ENCODE results near the gene ARHGAP35. TPM values are rescaled to one million over a fixed set of nuclear protein-coding genes. Genes with fewer than 3 reads are reported as not detected.
"Not testable (repeated sequence)": the region's sequence is repeated elsewhere in the genome, so short reads cannot be mapped to it uniquely, and the experiment has no call there.

Gene ARHGAP35
- polyA plus RNA-seq, 4 donors = 46.3 to 55.2 (median 48.6) TPM

DNA sequence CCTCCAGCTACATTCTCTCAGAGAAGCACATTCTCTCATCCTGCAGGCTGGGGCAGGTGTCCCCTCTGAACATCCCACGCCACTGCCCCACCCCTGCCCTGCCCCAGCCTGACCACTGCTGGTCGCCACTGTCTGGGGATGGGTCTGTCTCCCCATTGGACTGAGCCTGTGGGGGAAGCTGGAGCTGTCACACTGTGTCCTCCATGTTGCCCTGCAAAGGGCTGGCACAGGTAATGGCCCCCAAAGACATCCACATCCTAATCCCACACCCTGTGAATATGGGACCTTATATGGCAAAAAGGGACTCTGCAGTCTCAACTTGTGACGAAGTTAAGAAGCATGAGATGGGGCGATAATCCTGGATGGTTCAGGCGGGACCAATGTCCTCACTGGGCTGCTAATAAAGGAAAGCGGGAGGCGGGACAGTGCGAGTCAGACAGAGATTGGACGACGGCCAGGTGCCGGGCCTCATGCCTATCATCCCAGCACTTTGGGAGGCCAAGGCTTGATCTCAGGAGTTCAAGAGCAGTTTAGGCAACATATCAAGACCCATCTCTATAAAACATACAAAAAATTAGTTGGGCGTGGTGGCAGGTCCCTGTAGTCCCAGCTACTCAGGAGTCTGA, 19.2 kb upstream of the ARHGAP35 start:
- DNase-seq (ENCODE audit: low read depth in 4 of 4, low spot score in 2 of 4) = no peak

DNA sequence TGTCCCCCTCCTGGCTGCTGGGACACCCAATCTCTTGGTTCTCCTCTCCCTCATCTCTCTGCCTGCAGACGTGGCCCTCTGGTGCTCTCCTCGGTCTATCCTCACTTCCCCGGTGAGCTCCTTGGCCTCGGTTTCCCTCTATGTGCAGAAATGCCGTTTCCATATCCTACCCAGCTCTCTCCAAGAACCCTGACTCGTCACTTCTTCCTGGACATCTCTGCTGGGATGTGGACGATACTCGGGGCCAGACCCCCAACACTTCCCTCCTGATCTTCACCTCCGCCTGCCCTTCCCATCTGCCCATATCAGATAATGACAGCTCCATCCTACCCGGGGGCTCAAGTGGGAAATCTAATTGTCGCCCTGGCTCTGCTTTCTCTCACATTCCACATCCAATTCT, 18.0 kb upstream of the ARHGAP35 start:
- DNase-seq (ENCODE audit: low read depth in 4 of 4, low spot score in 2 of 4) = no peak

DNA sequence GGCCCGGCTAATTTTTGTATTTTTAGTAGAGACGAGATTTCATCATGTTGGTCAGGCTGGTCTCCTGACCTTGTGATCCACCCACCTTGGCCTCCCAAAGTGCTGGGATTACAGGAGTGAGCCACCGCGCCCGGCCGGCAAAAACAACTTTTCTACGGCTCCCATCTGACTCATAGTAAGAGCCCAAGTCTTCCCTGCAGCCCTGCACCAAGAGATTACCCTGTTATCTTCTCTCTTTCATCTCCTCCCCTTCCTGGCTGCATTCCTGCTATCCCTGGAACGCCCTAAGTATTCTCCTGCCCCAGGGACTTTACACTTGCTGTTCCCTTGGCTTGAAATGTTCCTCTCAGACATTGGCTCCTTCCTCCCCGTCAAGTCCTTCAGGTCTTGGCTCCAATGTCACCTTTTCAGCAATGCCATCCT, 16.7 kb upstream of the ARHGAP35 start:
- no peak for DNase-seq (ENCODE audit: low read depth in 4 of 4, low spot score in 2 of 4)

DNA sequence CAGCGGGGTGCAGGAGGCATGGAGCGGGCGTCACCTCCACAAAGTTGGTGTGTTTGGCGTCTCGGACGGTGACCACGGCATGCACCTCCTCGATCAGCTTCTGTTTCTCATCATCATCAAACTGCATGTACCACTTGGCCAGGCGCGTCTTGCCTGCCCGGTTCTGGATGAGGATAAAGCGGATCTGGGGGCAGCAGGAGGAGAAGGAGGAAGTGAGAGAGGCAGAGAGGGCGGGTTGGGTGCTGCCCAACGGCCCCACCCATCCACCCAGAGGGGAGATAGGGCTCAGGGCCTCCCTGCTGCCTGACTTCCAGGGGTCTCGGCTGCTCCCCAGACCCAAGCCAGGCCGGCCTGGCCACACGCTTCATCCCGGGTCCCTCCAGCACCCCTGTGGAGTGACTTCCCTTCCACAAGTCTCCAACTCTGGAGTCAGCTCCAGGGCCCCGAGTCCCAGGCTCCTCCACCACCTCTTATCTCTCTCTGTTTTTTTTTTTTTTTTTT, 14.8 kb upstream of the ARHGAP35 start:
- DNase-seq (ENCODE audit: low read depth in 4 of 4, low spot score in 2 of 4) = no peak

DNA sequence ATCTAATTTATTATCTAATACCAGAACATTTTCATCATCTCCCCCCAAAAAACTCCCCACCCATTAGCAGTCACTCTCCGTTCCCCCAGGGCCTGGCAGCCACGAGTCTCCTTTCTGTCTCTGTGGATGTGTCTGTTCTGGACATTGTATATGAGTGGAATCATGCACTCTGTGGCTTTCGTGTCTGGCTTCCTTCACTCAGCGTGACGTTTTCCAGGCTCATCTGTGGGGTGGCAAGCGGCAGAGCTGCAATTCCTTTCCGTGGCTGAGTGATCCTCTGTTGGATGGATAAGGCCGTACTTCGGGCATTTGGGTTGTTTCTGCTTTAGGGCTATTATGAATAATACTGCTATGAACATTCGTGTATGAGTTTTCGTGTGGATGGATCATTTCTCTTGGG, 13.3 kb upstream of the ARHGAP35 start:
- no peak for DNase-seq (ENCODE audit: low read depth in 4 of 4, low spot score in 2 of 4)

DNA sequence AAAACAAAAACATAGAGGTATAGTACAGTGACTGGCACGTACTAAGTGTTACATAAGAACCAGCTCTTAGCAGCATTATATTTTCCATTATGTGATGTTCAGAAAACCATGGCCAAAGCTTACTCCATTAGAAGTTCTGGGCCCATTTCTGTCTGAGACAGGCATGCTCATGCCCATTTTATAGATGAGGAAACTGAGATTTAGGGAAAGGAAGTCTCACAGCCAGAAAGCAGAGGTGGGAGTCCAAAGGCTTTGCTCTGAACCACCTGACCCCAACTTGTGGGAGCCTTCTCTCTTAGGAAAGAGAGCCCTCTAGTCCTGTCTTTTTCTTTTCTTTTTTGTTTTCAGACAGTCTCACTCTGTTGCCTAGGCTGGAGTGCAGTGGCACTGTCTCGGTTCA, 12.4 kb upstream of the ARHGAP35 start:
- DNase-seq (ENCODE audit: low read depth in 4 of 4, low spot score in 2 of 4) = no peak

DNA sequence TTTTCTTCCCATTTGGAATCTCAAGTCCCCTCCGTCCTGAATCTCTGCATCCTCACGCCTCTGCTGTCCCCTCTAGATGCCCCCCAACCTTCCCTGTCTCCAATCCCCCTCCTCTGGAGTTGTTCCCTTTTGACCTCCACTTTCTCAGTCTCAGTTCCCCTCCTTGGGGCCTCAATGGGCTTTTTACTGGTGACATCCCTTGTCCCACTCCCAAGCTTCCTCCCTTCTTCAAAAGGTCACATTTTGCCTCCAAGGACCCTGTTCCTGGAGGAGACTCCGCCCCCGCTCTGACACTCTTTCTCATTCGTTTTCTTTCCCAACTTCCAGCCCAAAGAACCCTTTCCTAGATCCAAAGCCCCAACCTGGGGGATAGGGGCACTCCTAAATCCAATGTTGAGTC, 11.2 kb upstream of the ARHGAP35 start:
- no peak for DNase-seq (ENCODE audit: low read depth in 4 of 4, low spot score in 2 of 4)

DNA sequence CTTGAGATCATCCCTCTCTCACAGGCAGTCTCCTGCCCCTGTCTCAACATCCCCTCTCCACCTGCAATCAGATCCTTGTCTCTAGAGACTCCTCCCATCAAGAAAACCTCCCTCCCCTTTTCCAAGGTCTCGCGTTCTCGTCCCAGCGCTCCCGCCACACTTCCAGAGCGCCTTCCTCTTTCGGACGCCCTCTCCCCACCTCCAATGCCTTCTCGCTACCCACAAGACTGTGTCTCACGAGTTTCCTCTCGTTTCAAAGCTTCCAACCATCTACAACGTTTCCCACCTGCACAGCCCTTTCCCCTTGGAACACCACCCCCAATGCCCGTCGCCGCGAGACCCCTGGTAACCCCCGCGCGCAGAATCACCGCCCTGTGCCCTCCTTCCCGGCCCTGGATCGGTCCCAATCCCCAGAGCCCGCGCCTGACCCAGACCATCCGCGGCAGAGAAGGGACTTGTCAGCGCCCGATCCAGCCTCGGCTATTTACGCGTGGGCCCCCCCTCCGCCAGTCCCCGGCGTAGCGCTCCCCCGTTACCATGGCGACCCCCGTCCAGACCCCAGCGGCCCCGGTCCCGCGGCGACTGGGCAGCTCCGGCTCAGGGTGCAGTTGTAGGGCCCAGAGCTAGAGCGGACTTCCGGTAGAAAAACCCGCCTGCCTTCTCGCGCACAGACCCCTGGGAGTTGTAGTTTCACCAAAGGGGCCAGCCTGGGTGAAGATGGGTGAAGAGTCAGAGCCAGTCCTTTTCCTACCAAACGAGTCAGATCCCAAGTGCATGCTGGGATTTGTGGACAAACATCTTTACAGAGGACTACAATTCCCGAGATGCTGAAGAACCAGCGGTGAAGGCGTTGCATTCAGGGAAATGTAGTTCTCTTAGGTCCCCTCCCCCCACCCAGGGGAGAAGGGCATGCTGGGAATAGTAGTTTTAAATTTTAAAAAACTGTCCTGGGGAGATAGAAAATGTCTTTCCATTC, 10.3 kb upstream of the ARHGAP35 start, which contains the start of gene AP2S1:
Gene AP2S1, minus strand, starts transcription at position 619 of the 976 bp plus-strand sequence. Its CDS starts 80 bp downstream, at position 539.
- peak; percentile 91 to 100 (median 96) for DNase-seq (ENCODE audit: low read depth in 4 of 4, low spot score in 2 of 4)

DNA sequence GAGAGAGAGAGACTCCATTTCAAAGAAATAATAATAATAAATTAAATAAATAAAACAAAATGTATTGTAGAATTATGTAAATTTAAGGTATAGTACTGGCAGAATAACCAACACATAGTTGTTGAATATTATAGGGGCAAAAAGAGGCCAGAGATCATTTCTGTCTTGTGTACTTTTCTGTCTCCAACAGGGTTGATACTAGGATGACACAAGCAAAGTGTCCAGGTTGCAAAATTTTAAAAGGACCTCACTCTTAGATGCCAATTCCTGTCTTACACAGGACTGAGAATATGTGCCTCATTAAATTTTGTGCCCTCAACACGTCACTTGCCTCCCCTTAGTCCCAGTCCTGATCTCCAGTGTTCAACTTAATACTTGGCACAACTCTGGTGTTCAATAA, 8.0 kb upstream of the ARHGAP35 start:
- DNase-seq (ENCODE audit: low read depth in 4 of 4, low spot score in 2 of 4) = no peak

DNA sequence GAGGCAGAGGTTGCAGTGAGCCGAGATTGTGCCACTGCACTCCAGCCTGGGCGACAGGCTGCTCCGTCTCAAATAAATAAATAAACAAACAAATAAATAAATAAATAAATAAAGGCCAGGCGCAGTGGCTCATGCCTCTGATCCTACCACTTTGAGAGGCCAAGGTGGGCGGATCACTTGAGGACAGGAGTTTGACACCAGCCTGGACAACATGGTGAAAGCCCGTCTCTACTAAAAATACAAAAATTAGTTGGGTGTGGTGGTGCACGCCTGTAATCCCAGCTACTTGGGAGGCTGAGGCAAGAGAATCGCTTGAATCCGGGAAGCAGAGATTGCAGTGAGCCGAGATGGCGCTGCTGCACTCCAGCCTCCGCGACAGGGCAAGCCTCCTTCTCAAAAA, 6.1 kb upstream of the ARHGAP35 start:
- DNase-seq (ENCODE audit: low read depth in 4 of 4, low spot score in 2 of 4) = not testable (repeated sequence)

DNA sequence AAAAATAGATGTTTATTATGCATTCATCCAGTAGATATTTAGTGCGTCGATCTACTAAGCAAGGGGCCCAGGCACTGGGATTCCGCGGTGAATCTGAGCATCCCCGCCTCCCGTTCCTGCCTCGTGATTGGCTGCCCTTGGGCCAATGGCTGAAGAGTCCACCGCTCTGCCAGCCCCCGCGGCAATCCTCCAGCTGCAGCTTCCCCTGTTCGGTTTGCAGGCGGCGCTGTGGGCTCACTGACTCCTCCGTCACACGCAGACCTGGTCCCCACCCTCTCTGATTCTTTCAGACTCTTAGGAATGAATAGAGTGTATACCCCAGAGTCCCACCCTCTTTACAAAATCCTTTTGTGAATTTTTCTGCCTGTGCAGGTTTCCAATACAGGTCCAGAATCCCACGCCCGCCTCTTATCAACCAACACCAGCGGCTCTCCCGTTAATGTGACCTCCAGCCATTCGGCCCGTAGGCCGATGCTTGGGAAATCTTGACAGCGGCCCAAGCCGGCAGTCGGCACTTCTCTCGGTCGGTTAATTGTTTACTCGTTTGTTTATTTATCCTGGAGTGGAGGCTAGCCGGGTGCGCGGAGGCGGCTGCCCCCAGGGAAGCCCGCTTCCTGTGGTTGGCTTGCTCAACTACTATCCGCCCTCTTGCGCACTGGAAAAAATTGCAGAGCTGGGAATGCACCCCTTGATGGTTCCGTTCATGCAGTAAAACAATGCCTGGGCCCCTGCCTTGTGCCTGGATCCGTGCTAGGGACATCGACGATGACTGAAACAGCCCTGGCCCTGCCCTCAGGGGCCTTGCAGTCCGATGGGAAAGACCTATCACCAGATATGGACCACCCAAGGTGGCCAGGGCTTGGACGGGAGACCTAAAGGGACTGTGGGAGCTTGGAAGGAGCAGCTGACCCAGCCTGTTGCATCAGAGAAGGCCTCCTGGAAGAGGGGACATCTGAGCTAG, 4.5 kb upstream of the ARHGAP35 start:
- peak in 3 of 4 donors; percentile 78 to 92 (median 87) for DNase-seq (ENCODE audit: low read depth in 4 of 4, low spot score in 2 of 4)

DNA sequence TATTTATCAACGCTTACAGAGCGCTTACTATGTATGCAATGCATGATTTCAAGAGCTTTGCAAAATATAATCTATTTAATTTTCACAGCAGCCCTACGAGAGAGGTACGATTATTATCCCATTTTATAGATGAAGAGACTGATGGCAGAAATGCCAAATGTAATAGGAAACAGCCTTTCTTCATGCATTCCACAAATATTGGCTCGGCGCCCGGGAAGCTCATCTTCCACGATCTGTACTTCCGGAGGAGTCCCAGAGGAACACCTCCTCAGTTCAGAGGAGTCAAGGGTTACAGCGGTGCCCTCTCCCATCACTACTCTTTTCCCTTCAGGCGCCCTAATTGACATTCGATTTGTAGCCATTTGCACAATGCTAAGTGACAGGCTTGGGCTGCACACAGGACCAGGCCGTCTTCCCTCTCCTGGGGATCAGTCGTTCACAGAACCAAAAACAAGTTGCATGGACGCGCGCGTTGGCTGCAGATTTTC, 1.1 kb upstream of the ARHGAP35 start:
- no peak for DNase-seq (ENCODE audit: low read depth in 4 of 4, low spot score in 2 of 4)

DNA sequence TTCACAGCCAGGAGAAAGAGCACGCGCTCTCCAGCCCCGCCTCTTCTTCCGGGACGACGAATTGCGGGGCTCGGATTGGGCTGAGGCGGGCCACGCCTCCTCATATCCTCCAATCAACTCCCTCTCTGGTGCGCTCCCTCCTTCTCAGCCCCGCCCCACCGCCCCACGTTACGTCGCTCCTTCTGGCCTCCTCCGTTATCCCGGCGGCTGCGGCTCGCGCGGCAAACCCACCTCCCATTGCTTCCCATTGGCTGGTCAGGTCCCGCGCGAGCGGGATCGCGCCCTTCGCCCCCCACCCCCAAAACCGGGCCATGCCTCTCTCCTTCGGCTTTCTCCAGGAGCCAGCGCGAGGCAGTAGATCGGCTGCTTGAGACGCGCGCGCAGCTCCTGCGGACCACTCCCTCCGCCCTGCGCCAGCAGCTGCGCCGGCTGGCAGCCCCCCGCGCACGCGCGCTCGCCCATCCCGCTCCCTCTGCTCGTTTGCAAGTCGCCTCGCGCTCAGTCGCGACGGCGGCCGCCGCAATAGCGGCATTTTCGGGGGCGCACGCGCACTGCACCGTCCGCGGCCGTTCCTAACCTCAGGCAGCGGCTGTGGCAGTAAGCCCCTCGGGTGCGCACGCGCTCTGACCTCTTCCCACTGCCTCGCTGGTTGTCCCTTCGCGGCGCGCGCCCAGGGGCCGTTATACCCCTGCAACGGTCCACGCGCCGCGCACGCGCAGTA, 512 bp upstream of the ARHGAP35 start:
- peak in 3 of 4 donors; percentile 89 to 94 (median 94) for DNase-seq (ENCODE audit: low read depth in 4 of 4, low spot score in 2 of 4)

DNA sequence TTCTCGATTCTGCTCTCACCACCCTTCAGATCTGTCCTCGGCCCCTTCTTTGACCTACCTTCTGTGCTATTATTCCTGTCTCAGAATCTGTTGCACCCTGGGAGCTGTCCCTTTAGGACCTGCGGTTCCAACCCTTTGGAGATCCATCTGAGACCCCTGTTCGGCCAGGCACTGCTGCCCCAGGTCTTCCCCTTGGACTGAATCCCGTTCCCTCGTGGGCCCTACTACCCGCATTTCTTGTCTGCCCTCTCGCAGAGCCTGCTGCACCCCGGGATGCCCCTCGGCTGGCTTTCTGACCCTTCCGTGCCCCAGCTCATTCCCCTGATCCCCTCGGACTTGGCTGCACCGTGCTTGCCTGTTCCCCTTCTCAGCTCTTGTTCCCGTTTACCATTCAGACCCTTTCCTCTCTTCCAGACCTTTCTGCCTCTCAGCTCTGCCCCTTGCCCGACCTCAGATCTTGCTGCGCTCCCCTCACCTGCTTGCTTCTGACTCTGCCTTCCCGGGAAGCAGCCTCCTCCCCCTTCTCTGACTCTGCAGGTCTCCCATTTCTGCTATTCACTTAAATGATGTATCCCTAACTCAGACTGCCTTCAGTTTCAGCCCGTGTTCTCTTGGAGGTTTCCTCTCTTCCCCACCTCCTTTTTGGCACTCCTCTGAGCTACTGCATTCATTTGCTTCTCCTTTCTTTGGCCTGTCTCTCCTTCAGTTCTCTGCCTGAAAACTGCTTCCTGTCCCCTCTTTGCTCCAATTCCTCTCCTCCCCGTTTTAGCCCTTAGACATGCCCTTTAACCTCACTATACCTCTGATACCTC, 1.1 kb downstream of the ARHGAP35 start:
- no peak for DNase-seq (ENCODE audit: low read depth in 4 of 4, low spot score in 2 of 4)

DNA sequence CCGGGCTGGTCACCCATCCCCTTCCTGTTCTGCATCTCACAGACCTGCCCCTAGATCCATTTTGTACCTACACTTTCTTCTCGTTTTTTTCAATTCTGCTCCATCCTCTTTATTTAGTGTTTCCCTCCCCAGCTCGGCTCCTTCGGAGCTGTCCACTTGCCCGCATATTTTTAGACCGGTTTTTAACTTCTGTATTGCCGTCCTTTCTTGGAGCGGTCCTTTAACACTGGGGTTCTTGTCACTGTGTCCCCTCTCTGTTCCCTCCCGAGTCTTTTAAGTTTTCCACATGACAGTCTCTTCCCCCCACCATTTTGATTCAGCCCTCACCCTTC, 1.7 kb downstream of the ARHGAP35 start:
- no peak for DNase-seq (ENCODE audit: low read depth in 4 of 4, low spot score in 2 of 4)

DNA sequence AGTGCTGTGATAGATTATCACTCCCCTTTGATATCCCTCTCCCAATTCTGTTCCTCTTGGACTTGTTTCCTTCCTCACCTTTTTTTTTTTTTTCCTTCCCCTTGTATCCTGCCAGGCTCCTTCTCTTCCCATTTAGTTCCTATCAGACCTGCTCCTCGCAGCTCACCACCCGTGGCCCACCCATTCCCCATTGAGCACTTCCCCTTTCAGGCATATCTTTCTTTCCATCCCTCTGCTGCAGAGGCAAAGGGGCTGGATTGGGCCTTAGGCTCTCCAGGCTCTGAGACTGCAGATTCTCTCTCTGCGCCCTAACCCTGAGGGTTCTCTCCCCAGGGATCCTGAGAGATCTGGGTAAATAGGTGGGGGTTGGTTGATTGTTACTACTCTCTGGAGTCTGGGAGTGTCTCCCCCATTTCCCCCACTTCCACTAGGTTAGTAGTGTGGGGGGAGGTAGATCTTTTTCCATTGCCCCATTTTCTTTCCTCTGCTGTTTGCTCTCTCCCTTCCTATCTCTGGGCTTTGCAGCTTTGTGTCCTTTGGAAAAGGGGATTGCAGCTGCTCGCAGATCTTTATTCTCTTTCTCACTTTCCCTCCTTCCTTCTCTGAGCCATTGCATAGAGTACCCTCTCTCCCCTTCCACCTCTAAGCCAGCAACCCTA, 2.3 kb downstream of the ARHGAP35 start:
- DNase-seq (ENCODE audit: low read depth in 4 of 4, low spot score in 2 of 4) = no peak

DNA sequence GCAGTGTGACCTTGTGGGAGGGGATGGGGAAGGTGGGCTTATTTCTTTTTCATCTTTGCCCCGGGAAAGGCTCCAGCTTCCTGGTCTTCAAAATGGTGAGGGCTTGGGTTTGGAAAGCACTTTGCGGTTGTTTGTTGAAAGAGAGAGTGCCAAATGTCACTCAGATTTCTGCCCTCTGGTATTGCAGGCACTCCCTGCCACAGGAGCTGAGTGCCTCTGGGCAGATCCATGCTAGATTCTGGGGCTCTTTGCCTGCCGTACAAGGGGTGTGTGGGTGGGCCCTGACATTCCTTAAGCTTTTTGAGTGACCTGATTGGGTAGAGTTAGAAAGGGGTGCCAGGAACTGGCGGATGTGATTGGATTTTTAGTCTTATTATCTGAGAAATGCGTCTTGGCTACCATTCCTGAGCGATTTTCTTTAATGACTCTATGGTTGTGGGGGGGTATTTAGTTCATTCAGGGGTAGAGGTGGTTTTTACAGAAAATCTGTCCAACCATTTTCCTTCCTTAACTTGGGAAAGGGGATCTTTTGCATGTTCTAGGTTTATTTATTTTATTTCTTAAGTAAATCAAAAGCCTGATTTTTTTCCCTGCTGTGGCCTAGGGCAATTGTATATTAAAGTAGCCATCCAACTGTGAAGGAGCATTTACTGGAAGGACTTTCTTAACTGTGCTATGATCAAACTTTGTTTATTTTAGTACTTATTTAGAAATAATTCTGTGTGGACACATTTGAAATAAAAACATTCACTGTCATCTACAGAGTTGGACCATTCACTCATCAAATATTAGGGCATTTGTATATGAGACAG, 3.2 kb downstream of the ARHGAP35 start:
- no peak for DNase-seq (ENCODE audit: low read depth in 4 of 4, low spot score in 2 of 4)

Data from left renal cortex interstitium (tissue), 4 donors.